Bone marrow (tissue), 2 donors: ENCODE data around the gene SNAPIN.
A peak's percentile ranks its signal among the peaks of the same experiment; 100 is the strongest.
"Not testable (repeated sequence)": the region's sequence is repeated elsewhere in the genome, so short reads cannot be mapped to it uniquely, and the experiment has no call there.

Experiments
- DNase-seq, 2 donors: peaks; one replicate each; lab custom pipeline; 2025; lab: John Stamatoyannopoulos, UW

SNAPIN gene

DNA sequence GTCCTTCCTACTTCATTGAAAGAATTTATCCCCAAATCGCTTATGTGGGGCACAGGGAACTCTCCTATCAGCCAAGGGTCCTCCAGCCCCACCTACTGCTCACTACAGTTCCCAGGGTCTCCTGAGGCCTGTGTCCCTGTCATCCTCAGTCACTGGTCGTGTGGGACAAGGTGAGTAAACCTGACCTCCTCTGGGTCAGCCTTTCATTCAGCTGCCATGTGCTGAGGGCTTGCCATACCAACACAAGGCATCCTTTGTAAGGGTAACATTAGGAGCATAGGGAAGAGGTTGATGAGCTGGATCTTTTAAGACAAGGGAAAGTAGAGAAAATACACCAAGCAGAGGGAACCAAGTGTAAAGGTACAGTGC is 11.2 kb upstream of the SNAPIN start:
- no peak for DNase-seq

DNA sequence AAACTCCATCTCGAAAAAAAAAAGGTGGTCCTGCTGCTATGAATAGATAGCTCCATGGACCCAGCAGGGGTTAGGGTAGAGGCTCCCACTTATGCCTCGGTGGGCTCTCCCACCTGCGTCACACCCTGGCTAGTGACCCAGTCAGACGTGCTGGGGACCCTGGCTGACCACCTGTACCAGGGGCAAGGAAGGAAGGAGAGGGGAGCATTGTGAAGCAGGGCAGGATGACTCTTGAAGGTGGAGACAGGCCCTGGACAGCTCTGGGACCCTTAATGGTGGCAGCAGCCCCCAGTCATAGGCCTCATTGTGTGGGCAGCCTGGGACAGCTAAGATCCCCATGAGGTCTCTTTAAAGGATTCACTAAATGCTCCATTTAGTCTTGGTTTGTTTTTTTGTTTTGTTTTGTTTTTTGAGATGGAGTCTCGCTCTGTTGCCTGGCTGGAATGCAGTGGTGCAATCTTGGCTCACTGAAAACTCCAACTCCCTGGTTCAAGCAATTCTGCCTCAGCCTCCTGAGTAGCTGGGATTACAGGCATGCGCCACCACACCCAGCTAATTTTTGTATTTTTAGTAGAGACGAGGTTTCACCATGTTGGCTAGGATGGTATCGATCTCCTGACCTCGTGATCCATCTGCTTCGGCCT is 10.4 kb upstream of the SNAPIN start:
- no peak for DNase-seq

DNA sequence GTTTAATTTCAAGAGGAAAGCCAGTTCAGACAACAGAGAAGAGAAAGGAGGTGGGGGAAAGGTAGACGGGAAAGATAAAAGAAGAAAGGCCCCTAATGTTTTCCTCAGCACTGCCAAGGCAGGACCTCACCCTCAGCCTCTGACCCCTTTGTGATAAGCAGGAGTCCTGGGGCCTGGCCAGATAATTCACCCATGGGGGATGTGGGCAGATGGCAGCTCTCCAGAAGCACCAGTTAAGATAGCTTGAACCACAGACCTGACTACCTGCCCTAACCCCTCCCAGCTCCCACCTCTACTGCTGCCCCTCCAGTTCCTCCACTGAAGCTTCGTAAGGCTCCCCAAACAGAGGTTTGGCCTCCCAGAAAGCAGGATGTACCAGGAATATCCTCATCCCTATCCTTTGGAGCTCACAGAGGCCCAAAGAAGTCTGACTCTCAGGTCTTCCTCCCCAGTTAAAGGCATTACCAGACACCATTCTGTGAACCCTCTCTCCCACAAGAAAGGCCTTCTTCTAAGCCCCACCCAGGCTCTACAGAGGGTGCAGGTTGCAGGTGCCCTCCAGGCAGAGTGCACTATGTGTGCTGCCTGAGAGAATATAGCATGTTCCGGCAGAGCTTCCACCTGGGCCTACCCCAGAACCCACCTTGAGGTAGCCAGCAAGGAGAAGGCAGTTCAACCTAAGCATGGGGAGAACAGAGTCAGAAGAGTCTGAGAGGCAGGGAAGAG is 9.2 kb upstream of the SNAPIN start:
- no peak for DNase-seq

DNA sequence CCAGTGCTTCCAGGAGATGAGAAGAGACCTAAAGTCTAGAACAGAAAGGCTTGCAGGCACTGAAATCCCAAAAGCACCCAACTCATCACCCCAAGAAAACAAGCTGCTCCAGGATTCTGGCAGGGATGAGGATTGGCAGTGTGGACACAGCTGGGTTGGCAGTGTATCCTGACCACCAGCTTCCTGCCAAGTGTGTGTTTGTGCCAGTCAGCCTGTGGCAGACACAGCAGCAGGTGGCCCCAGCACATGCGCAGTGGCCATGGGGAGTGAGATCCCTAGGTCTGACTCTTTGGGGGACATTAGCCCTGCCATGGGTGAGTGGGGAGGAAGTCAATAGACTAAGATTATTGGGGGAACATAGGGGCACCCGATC is 8.7 kb upstream of the SNAPIN start:
- DNase-seq, result no peak

DNA sequence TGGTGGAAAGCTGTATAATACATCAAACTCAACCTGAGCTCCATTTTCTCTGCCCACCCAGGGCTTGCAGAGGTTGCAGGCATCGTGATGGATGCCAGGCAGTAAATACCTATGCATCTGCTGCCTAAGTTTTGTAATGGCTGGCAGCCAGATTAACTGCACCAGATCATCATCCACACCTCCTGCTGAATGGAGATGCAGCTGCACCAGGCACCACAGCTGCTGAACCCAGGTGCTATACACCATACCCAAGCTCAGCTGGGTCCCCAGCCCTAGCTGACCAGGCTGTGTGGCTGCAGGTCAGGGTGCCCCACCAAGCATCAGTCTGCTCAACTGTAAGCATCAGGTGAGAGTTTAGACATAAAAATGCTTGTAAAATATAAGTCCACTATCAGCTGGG is 6.7 kb upstream of the SNAPIN start:
- DNase-seq, result no peak

- DNase-seq, result peak in 1 of 2 donors; percentile 9
These were observed 5.5 kb upstream of the SNAPIN start for GRCh38 chr1:153652805-153653500.

DNA sequence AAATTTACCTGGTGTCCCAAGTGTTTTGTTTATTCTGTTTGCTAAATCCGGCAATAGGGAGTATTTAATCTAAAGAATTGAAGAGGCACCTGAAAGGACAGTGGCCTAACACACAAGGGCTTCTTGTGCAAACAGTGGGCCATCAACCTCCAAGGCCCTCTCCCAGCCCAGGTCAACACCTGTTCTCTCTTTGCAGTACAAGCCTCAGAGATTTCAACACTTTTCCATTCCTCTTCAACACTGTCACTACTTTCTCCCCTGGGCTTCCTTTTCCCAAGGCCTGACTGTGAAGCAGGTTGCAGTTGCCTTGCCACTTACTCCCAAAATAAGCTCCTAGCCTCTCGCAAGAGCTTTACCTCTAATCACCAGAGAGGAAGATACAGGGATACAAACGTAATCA is 3.2 kb upstream of the SNAPIN start:
- no peak for DNase-seq

GRCh38 chr1:153659175-153659534 is 652 bp downstream of the SNAPIN start:
- DNase-seq, result no peak

DNA sequence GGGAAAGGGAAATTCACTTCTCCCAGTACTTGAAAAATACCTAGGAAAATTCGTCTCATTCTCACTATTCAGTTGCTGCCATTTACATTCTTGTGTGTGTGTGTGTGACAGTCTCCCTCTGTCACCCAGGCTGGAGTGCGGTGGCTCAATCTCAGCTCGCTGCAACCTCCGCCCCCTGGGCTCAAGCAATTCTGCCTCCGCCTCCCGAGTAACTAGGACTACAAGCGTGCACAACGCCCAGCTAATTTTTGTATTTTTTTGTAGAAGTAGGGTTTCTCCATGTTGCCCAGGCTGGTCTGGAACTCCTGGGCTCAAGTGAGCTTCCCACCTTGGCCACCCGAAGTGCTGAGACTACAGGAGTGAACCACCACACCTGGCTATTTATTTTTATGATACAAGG is 1.2 kb downstream of the SNAPIN start:
- no peak for DNase-seq

DNA sequence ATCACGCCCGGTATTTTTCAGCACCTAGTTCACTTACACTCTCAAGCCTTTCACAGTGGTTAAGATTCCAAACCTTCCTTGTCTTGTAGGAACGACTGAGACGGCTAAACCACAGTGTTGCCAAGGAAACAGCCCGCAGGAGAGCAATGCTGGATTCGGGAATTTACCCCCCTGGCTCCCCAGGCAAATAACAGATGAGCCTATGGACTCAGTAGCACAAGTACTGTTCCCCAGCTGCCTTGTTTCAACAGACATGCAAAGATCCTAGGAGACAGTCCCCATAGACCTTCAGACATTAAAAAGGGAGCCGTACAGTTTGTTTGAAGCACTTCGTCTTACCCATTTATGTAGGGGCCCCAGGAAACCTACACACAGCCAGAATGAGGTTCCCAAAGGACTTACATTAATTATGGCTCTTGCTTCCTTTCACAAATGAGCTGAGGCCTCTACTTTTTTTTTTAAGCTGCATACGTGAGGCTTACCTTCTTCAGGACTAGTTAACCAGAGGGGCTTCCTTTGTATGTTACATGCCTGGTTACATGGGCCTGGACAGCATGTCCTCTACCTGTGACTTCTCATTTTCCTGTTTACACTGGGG is 2.7 kb downstream of the SNAPIN start:
- DNase-seq, result no peak

DNA sequence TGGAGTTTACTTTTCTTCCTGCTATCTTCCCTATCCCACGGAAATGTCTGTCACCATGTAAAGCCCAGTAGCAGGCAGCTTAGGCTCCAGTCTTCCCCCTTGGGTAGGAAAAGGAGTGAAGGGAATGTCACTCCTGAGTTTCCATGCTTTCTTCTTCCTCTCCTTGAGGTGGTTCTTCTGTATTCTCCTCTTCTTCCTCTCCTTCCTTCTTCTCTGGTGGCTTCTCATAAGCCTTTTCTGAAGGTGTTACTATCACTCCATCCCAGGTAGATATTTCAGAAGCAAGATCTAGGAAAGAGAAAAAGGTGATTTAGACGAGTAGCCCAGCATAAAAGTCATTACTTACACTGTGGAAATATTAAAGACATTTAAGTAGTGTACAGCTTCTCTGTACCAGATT is 3.8 kb downstream of the SNAPIN start:
- DNase-seq, result no peak

GRCh38 chr1:153663211-153663610 is 4.7 kb downstream of the SNAPIN start:
- DNase-seq, result no peak

GRCh38 chr1:153667439-153667838 is 8.9 kb downstream of the SNAPIN start:
- no peak for DNase-seq

- DNase-seq, result not testable (repeated sequence)
These were observed 10.2 kb downstream of the SNAPIN start for GRCh38 chr1:153668672-153669071.

GRCh38 chr1:153669606-153670005 is 11.1 kb downstream of the SNAPIN start:
- no peak for DNase-seq

DNA sequence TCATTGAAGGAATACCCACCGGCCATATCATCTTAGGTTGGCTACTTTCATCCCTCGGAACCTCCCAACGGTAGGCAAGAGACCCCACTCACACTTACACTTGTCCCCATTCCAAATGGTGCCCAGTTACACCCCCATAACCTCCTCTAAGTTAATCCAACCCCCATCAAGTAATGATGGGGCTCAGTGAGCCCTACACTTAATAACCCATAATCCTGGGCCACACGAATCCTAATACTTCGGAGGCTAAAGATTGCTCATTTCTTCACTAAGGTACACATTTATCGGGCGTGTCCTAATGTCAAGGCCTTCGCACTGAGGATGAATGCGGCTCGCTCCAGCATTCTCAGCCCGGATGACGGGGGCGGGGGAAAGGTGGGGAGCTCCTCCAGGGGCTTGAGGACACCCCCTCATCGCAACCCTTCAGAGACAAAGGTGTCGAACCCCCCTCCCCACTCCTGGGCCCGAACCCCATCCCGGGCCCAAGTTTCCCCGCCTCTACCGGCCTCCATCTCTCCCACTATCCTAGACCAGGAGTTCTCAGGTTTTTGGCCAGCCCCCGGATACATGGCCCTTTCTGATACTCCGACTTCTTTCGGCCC is 11.9 kb downstream of the SNAPIN start:
- DNase-seq, result no peak

GRCh38 chr1:153670859-153671627 is 12.5 kb downstream of the SNAPIN start, which contains the start of gene ILF2:
Gene ILF2 (minus strand): TSS chr1:153670993. CDS start chr1:153670922, 71 bp downstream.
- DNase-seq, result peak; percentile 96 to 99

DNA sequence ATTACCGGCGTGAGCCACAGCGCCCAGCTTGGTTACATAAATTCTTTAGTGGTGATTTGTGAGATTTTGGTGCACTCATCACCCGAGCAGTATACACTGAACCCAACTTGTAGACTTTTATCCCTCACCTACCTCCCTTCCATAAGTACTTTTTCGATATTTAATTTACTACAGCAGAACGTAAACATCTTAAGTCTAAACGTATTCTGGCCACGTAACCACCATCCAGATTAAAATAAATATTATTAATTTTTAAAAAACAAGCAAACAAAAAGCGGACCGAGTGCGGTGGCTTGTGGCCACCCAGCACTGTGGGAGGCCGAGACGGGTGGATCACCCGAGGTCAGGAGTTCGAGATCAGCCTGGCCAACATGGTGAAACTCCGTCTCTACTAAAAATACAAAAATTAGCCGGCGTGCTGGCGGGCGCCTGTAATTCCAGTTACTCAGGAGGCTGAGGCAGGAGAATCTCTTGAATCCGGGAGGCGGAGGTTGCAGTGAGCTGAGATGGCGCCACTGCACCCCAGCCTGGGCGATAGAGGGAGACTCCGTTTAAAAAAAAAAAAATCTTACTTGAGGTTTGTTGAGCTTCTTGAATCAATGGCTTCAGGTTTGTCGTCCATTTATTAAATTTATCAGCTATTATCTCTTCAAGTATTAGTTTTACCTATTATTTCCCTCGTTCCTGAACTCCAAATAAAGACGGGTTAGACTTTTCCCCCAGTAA is 13.3 kb downstream of the SNAPIN start:
- peak in 1 of 2 donors; percentile 52 for DNase-seq

GRCh38 chr1:153673511-153673910 is 15.0 kb downstream of the SNAPIN start:
- no peak for DNase-seq

GRCh38 chr1:153677718-153678518 is 19.4 kb downstream of the SNAPIN start:
- peak in 1 of 2 donors; percentile 6 for DNase-seq
